ENCODE measurements around the gene TPP1.

The TPP1 gene

GRCh38 chr11:6647836-6648235 is 28.6 kb upstream of the TPP1 start:
- DNase-seq (ENCODE audit: low read depth in 2 of 3, low spot score in 1 of 3) = no peak

- no peak for DNase-seq (ENCODE audit: low read depth in 2 of 3, low spot score in 1 of 3)
These were observed 27.9 kb upstream of the TPP1 start for GRCh38 chr11:6646918-6647679.

- DNase-seq (ENCODE audit: low read depth in 2 of 3, low spot score in 1 of 3) = no peak
These were observed 27.3 kb upstream of the TPP1 start for GRCh38 chr11:6646576-6646917.

GRCh38 chr11:6646071-6646470 is 26.8 kb upstream of the TPP1 start:
- no peak for DNase-seq (ENCODE audit: low read depth in 2 of 3, low spot score in 1 of 3)

GRCh38 chr11:6642957-6643356 is 23.7 kb upstream of the TPP1 start:
- no peak for DNase-seq (ENCODE audit: low read depth in 2 of 3, low spot score in 1 of 3)

GRCh38 chr11:6640985-6641701 is 21.9 kb upstream of the TPP1 start:
- no peak for DNase-seq (ENCODE audit: low read depth in 2 of 3, low spot score in 1 of 3)

GRCh38 chr11:6640036-6640984 is 21.1 kb upstream of the TPP1 start:
- DNase-seq (ENCODE audit: low read depth in 2 of 3, low spot score in 1 of 3) = no peak

- no peak for DNase-seq (ENCODE audit: low read depth in 2 of 3, low spot score in 1 of 3)
These were observed 19.2 kb upstream of the TPP1 start for GRCh38 chr11:6638429-6638828.

GRCh38 chr11:6637871-6638270 is 18.6 kb upstream of the TPP1 start:
- DNase-seq (ENCODE audit: low read depth in 2 of 3, low spot score in 1 of 3) = no peak

- no peak for DNase-seq (ENCODE audit: low read depth in 2 of 3, low spot score in 1 of 3)
These were observed 17.3 kb upstream of the TPP1 start for GRCh38 chr11:6636480-6636879.

GRCh38 chr11:6635082-6635932 is 16.1 kb upstream of the TPP1 start:
- no peak for DNase-seq (ENCODE audit: low read depth in 2 of 3, low spot score in 1 of 3)

- no peak for DNase-seq (ENCODE audit: low read depth in 2 of 3, low spot score in 1 of 3)
These were observed 15.3 kb upstream of the TPP1 start for GRCh38 chr11:6634534-6634933.

- DNase-seq (ENCODE audit: low read depth in 2 of 3, low spot score in 1 of 3) = no peak
These were observed 14.5 kb upstream of the TPP1 start for GRCh38 chr11:6633422-6634408.

GRCh38 chr11:6632116-6633073 is 13.2 kb upstream of the TPP1 start:
- no peak for DNase-seq (ENCODE audit: low read depth in 2 of 3, low spot score in 1 of 3)

- no peak for DNase-seq (ENCODE audit: low read depth in 2 of 3, low spot score in 1 of 3)
These were observed 12.2 kb upstream of the TPP1 start for GRCh38 chr11:6631361-6631890.

- DNase-seq (ENCODE audit: low read depth in 2 of 3, low spot score in 1 of 3) = no peak
These were observed 11.5 kb upstream of the TPP1 start for GRCh38 chr11:6630632-6631291.

GRCh38 chr11:6629892-6630631 is 10.8 kb upstream of the TPP1 start:
- DNase-seq (ENCODE audit: low read depth in 2 of 3, low spot score in 1 of 3) = no peak

All from stimulated activated CD4-positive, alpha-beta T cell treated with anti-CD3 and anti-CD28 coated beads, Interleukin-12 subunit alpha, Interleukin-12 subunit beta, amount 100 ng/mL, for 48 hours (primary cell).